KMS-11 (cell line): Measurements from ENCODE around the gene GAK.

Experiments
- H2AFZ ChIP-seq: fragments of 200-600 bp; sonication (generic); 2 replicates; pipeline ENCODE4 v1.6.1; 2016; ENCODE audit warnings: antibody characterized with exemption, mixed run types, low read depth
- H3K27ac ChIP-seq: fragments of 200-600 bp; sonication (generic); 2 replicates; pipeline ENCODE4 v1.6.1; 2016; ENCODE audit warnings: mild to moderate bottlenecking, mixed run types
- H3K27me3 ChIP-seq: fragments of 200-600 bp; sonication (generic); 2 replicates; pipeline ENCODE4 v1.6.1; 2017; ENCODE audit warnings: mild to moderate bottlenecking, low read depth, mixed run types, moderate library complexity; ENCODE audit not compliant: insufficient read depth
- H3K36me3 ChIP-seq: fragments of 200-600 bp; sonication (generic); 2 replicates; pipeline ENCODE4 v1.6.1; 2017; ENCODE audit warnings: mild to moderate bottlenecking, mixed run types; ENCODE audit not compliant: insufficient read depth
- H3K4me1 ChIP-seq: fragments of 200-600 bp; sonication (generic); 2 replicates; pipeline ENCODE4 v1.6.1; 2016; ENCODE audit warnings: mild to moderate bottlenecking, low read depth, mixed run types; ENCODE audit not compliant: poor library complexity, severe bottlenecking
- H3K4me2 ChIP-seq: fragments of 200-600 bp; sonication (generic); 2 replicates; pipeline ENCODE4 v1.7.0; 2016; ENCODE audit warnings: mild to moderate bottlenecking, mixed run types
- H3K4me3 ChIP-seq: fragments of 200-600 bp; sonication (generic); IDR thresholded peaks from 2 replicates; pipeline ENCODE4 v1.6.1; 2017; ENCODE audit warnings: low read depth, low read length, mixed read lengths; ENCODE audit not compliant: insufficient read depth
- H3K79me2 ChIP-seq: fragments of 200-600 bp; sonication (generic); 2 replicates; pipeline ENCODE4 v1.6.1; 2016; ENCODE audit warnings: low read depth, mixed run types; ENCODE audit not compliant: insufficient read depth
- H3K9ac ChIP-seq: fragments of 200-600 bp; sonication (generic); 2 replicates; pipeline ENCODE4 v1.6.1; 2016; ENCODE audit warnings: mild to moderate bottlenecking, mixed run types
- H4K20me1 ChIP-seq: fragments of 200-600 bp; sonication (generic); 2 replicates; pipeline ENCODE4 v1.6.1; 2016; ENCODE audit warnings: mild to moderate bottlenecking, mixed run types; ENCODE audit not compliant: insufficient read depth
- CTCF ChIP-seq: fragments of 200-600 bp; sonication (generic); conservative IDR thresholded peaks from 2 replicates; pipeline ENCODE4 v1.6.1; 2017; ENCODE audit warnings: low read depth, mild to moderate bottlenecking, antibody characterized with exemption, low read length, moderate library complexity, mixed read lengths

Gene GAK

GRCh38 chr4:851701-852430 is 80.2 kb downstream of the GAK start:
- Histone ChIP-seq H3K9ac (no peak overlapping the region), H3K36me3 (no peaks in the 10 kb centered on the region), H3K79me2 (no peaks in the 10 kb centered on the region), H3K4me2 (no peak overlapping the region), H3K27me3 (no peaks in the 10 kb centered on the region), H3K27ac (no peak overlapping the region), H3K4me3 (no peak overlapping the region), H2AFZ (no peak overlapping the region), H3K4me1 (no peaks in the 10 kb centered on the region), H4K20me1 (no peaks in the 10 kb centered on the region)
- TF ChIP-seq CTCF: no peak

GRCh38 chr4:850323-850945 is 81.7 kb downstream of the GAK start:
- no peaks in the 10 kb centered on the region for H3K36me3 ChIP-seq
- H3K27ac ChIP-seq: no peak overlapping the region
- no peaks in the 10 kb centered on the region for H3K27me3 ChIP-seq

DNA sequence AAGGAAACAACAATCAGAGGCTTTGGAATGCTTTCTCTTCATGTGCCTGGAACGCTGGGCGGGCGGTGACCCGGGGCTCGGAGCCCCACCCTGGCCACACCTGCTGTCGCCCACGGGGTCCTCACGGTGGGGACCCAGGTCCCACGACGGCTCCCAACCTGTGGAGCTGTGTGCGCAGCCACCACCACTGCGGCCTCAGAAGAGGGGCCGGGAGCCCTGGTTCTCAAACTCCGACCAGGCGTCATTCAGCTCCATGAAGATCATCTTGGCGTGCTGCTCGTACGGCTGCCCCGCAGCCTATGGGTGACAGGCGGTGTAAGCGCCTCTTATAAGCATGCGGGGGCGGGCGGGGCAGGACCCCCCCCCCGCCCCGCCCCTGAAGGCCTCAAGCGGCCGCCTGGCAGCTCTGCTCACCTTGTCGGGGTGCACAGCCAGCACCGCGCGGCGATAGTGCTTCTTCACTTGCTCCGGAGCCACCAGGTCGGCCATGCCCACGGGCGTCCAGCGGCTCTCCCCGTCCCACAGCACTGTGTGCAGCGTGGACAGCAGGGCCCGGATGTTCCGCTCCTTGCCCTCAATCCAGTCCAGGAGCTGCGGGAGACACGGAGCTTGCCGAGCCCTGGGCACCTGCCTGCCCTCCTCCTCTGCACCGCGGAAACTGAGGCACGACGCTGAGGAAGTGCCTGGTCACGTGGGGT is 82.5 kb downstream of the GAK start:
- Histone ChIP-seq H3K4me2 (no peak overlapping the region), H4K20me1 (no peaks in the 10 kb centered on the region), H2AFZ (no peak overlapping the region), H3K36me3 (no peaks in the 10 kb centered on the region), H3K9ac (no peak overlapping the region), H3K27ac (no peak overlapping the region), H3K4me1 (no peaks in the 10 kb centered on the region), H3K4me3 (no peak overlapping the region), H3K27me3 (no peaks in the 10 kb centered on the region), H3K79me2 (no peaks in the 10 kb centered on the region)
- TF ChIP-seq CTCF: no peak

More at GRCh38 chr4:850323-850945, 81.7 kb downstream of the GAK start:
- Histone ChIP-seq H3K4me3 (no peak overlapping the region), H2AFZ (no peak overlapping the region), H3K79me2 (no peaks in the 10 kb centered on the region), H3K4me1 (no peaks in the 10 kb centered on the region), H4K20me1 (no peaks in the 10 kb centered on the region), H3K4me2 (no peak overlapping the region), H3K9ac (no peak overlapping the region)
- TF ChIP-seq CTCF: no peak

DNA sequence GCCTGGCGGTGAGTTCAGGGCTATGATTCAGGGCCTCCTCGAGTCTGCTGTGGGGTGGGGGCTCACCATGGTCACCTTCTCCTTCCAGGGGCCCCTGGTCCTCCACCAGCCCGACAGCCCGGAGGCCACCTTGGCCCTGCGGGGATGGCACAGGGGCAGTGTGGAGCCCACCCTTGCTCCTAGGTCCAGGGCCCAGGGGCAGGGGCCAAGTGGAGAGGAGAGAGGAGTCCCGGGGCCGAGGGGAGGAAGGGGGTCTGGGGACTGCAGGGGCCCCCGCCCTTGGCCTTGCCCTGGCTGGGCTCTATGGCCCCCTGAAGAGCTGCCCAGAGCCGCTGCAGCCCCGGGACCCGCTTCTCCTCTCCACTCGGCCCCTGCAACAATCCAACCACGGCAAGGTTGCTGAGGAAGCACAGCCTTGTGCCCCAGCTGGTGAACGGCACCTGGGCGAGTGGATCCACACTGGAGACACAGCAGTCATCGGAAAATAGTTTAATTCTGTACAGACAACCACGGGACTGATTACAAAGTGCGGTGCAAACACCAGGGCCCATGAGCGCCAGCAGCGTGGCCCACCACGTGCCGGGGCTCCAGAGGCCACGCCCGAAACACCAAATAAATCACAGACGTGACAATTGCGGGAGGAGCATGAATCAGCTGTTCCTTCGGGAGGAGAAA is 83.2 kb downstream of the GAK start:
- H3K4me3 ChIP-seq: no peak overlapping the region
- H3K4me1 ChIP-seq: no peaks in the 10 kb centered on the region
- no peaks in the 10 kb centered on the region for H3K79me2 ChIP-seq
- no peak overlapping the region for H3K27ac ChIP-seq
- H4K20me1 ChIP-seq: no peaks in the 10 kb centered on the region
- no peaks in the 10 kb centered on the region for H3K36me3 ChIP-seq
- no peaks in the 10 kb centered on the region for H3K27me3 ChIP-seq
- H3K9ac ChIP-seq: no peak overlapping the region
- TF ChIP-seq CTCF: no peak
- no peak overlapping the region for H2AFZ ChIP-seq
- no peak overlapping the region for H3K4me2 ChIP-seq
